NB4 (cell line): Measurements from ENCODE around the gene SLC25A25.

Source experiments
- MAX ChIP-seq: IDR thresholded peaks from 2 replicates; pipeline ENCODE4 v1.6.1; 2011; ENCODE audit warnings: low read depth, low read length
- MYC ChIP-seq: IDR thresholded peaks from 2 replicates; pipeline ENCODE4 v1.6.1; 2011; ENCODE audit warnings: low read depth, low read length
- POLR2A ChIP-seq: IDR thresholded peaks from 2 replicates; pipeline ENCODE4 v1.6.1; 2011; ENCODE audit warnings: mild to moderate bottlenecking; ENCODE audit not compliant: insufficient read length; ENCODE audit errors: extremely low read depth
- TF ChIP-seq, protein P1 (sequence below): IDR thresholded peaks from one replicate; pipeline ENCODE4 v1.5.1; 2012; ENCODE audit warnings: low read depth, low read length

GRCh38 chr9:128100581-128100980 is 32.5 kb downstream of the SLC25A25 start:
- TF ChIP-seq, protein P1, sequence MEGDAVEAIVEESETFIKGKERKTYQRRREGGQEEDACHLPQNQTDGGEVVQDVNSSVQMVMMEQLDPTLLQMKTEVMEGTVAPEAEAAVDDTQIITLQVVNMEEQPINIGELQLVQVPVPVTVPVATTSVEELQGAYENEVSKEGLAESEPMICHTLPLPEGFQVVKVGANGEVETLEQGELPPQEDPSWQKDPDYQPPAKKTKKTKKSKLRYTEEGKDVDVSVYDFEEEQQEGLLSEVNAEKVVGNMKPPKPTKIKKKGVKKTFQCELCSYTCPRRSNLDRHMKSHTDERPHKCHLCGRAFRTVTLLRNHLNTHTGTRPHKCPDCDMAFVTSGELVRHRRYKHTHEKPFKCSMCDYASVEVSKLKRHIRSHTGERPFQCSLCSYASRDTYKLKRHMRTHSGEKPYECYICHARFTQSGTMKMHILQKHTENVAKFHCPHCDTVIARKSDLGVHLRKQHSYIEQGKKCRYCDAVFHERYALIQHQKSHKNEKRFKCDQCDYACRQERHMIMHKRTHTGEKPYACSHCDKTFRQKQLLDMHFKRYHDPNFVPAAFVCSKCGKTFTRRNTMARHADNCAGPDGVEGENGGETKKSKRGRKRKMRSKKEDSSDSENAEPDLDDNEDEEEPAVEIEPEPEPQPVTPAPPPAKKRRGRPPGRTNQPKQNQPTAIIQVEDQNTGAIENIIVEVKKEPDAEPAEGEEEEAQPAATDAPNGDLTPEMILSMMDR, result no peak
- no peak for TF ChIP-seq POLR2A
- no peak for TF ChIP-seq MAX
- no peak for TF ChIP-seq MYC
